Stimulated activated CD8-positive, alpha-beta memory T cell treated with anti-CD3 and anti-CD28 coated beads, Interleukin-15, amount 100 ng/mL, for 24 hours (primary cell): ENCODE measurements around the gene SBF2.
A peak's percentile ranks its signal among the peaks of the same experiment; 100 is the strongest.

ENCODE experiments used
- DNase-seq: peaks from one replicate; pipeline ENCODE4 v3.0.0-alpha.2; 2020; ENCODE audit warnings: low read depth

Gene SBF2

GRCh38 chr11:9772218-9772617 lies 521.8 kb downstream of the SBF2 start:
- no peak for DNase-seq

- DNase-seq = no peak
Observed at GRCh38 chr11:9771071-9771511, 522.9 kb downstream of the SBF2 start.

- DNase-seq = no peak
Observed at GRCh38 chr11:9769621-9770020, 524.4 kb downstream of the SBF2 start.

GRCh38 chr11:9765320-9766101 lies 528.5 kb downstream of the SBF2 start:
- no peak for DNase-seq

GRCh38 chr11:9763301-9763700 lies 530.7 kb downstream of the SBF2 start:
- DNase-seq = no peak

- DNase-seq = no peak
Observed at GRCh38 chr11:9762531-9762930, 531.5 kb downstream of the SBF2 start.

- no peak for DNase-seq
Observed at GRCh38 chr11:9761441-9761945, 532.5 kb downstream of the SBF2 start.

GRCh38 chr11:9760193-9760575 lies 533.8 kb downstream of the SBF2 start:
- no peak for DNase-seq

GRCh38 chr11:9759519-9760192 lies 534.4 kb downstream of the SBF2 start:
- peak; percentile 66 for DNase-seq

GRCh38 chr11:9758637-9759518 lies 535.1 kb downstream of the SBF2 start:
- peak; percentile 21 for DNase-seq

- DNase-seq = peak; percentile 88
Observed at GRCh38 chr11:9757809-9758636, 536.0 kb downstream of the SBF2 start.

- no peak for DNase-seq
Observed at GRCh38 chr11:9756878-9757277, 537.1 kb downstream of the SBF2 start.

- DNase-seq = no peak
Observed at GRCh38 chr11:9756461-9756860, 537.6 kb downstream of the SBF2 start.

GRCh38 chr11:9755561-9756185 lies 538.3 kb downstream of the SBF2 start:
- no peak for DNase-seq

GRCh38 chr11:9754010-9754471 lies 540.0 kb downstream of the SBF2 start:
- no peak for DNase-seq

GRCh38 chr11:9753021-9753420 lies 541.0 kb downstream of the SBF2 start:
- no peak for DNase-seq

- DNase-seq = no peak
Observed at GRCh38 chr11:9752091-9752490, 541.9 kb downstream of the SBF2 start.

- DNase-seq = no peak
Observed at GRCh38 chr11:9750551-9750950, 543.5 kb downstream of the SBF2 start.

- no peak for DNase-seq
Observed at GRCh38 chr11:9748361-9748970, 545.6 kb downstream of the SBF2 start.

GRCh38 chr11:9747828-9748227 lies 546.2 kb downstream of the SBF2 start:
- no peak for DNase-seq
